ENCODE results near the gene AP3M1. TPM values are rescaled to one million over a fixed set of nuclear protein-coding genes. Genes with fewer than 3 reads are reported as not detected.

The AP3M1 gene
- total and polyA plus RNA-seq, 2 experiments from 2014 or later: 29.1 to 35.6 TPM

GRCh38 chr10:74079028-74079935 is 71.3 kb downstream of the AP3M1 start:
- Histone ChIP-seq H3K9me3 (ENCODE audit: low read depth) (no peaks in the 10 kb centered on the region), H3K27ac (peak overlapping the region; percentile 43), H3K4me3 (peak overlapping the region; percentile 25), H3K9ac (peak overlapping the region; percentile 4; the same call in 1 of the 2 replicates), H3K36me3 (ENCODE audit: low read depth) (peaks cover 46% of the 10 kb centered on the region), H3K27me3 (replicated peaks; ENCODE audit: insufficient read depth) (no peaks in the 10 kb centered on the region), H4K20me1 (ENCODE audit: insufficient read depth) (peaks cover 8% of the 10 kb centered on the region; the same call in 1 of the 2 replicates), H3K9me2 (ENCODE audit: insufficient read depth) (no peaks in the 10 kb centered on the region), H2AFZ (no peak overlapping the region), H3K4me2 (ENCODE audit: unreplicated experiment) (peak overlapping the region; percentile 69), H3K79me2 (ENCODE audit: insufficient read depth) (peaks cover 96% of the 10 kb centered on the region), H3K4me1 (ENCODE audit: insufficient read depth) (peaks cover 50% of the 10 kb centered on the region), H3F3A (ENCODE audit: insufficient read depth) (peaks cover 80% of the 10 kb centered on the region)
- in situ Hi-C loops (cut with MboI): loop anchor here (25.0 kb wide), 1 partner anchor 192 kb away; no protein-coding TSS in a partner anchor
- whole genome bisulfite sequencing, 2 experiments (ENCODE audit: low coverage in 1 of 2, low lambda C conversion rate in 2 of 2, missing lambda C conversion rate in 2 of 2): 43 to 53% methylated on average over 4 of the region's 4 CpGs
- DNase-seq: peak; percentile 45
- TF ChIP-seq EZH2 (IDR thresholded peaks at IDR 0.05; ENCODE audit: insufficient read depth, poor library complexity, severe bottlenecking) (no peak), EZH2phosphoT487 (IDR thresholded peaks at IDR 0.05; ENCODE audit: insufficient read depth, low read depth) (no peak)

- Histone ChIP-seq H3K27me3 (replicated peaks; ENCODE audit: insufficient read depth) (no peaks in the 10 kb centered on the region), H3K4me3 (no peak overlapping the region), H3K4me2 (ENCODE audit: unreplicated experiment) (no peak overlapping the region), H3K79me2 (ENCODE audit: insufficient read depth) (peaks cover 96% of the 10 kb centered on the region), H4K20me1 (ENCODE audit: insufficient read depth) (peaks cover 8% of the 10 kb centered on the region; the same call in 1 of the 2 replicates), H2AFZ (no peak overlapping the region), H3K27ac (peak overlapping the region; percentile 43), H3K9me3 (ENCODE audit: low read depth) (no peaks in the 10 kb centered on the region), H3F3A (ENCODE audit: insufficient read depth) (peaks cover 86% of the 10 kb centered on the region), H3K36me3 (ENCODE audit: low read depth) (peaks cover 51% of the 10 kb centered on the region), H3K4me1 (ENCODE audit: insufficient read depth) (peaks cover 54% of the 10 kb centered on the region), H3K9ac (no peak overlapping the region), H3K9me2 (ENCODE audit: insufficient read depth) (no peaks in the 10 kb centered on the region)
- WGBS, 2 experiments (ENCODE audit: low coverage in 1 of 2, low lambda C conversion rate in 2 of 2, missing lambda C conversion rate in 2 of 2): 0 to 4% methylated on average over 1 of the region's 1 CpG
- no peak for TF ChIP-seq EZH2 (IDR thresholded peaks at IDR 0.05; ENCODE audit: insufficient read depth, poor library complexity, severe bottlenecking)
- TF ChIP-seq EZH2phosphoT487 (IDR thresholded peaks at IDR 0.05; ENCODE audit: insufficient read depth, low read depth): no peak
- DNase-seq: peak; percentile 57
- in situ Hi-C loops (cut with MboI): loop anchor here (25.0 kb wide), 1 partner anchor 191 kb away; no protein-coding TSS in a partner anchor
Observed at GRCh38 chr10:74078037-74078436, 72.6 kb downstream of the AP3M1 start.

GRCh38 chr10:74077416-74077815 is 73.2 kb downstream of the AP3M1 start:
- H2AFZ ChIP-seq: no peak overlapping the region
- 95 to 97% methylated on average over 4 of the region's 4 CpGs for WGBS, 2 experiments (ENCODE audit: low coverage in 1 of 2, low lambda C conversion rate in 2 of 2, missing lambda C conversion rate in 2 of 2)
- H3K27me3 ChIP-seq (replicated peaks; ENCODE audit: insufficient read depth): no peaks in the 10 kb centered on the region
- H3K4me3 ChIP-seq: no peak overlapping the region
- no peaks in the 10 kb centered on the region for H3K9me3 ChIP-seq (ENCODE audit: low read depth)
- in situ Hi-C loops (cut with MboI): loop anchor here (25.0 kb wide), 1 partner anchor 190 kb away; no protein-coding TSS in a partner anchor
- H3K4me1 ChIP-seq (ENCODE audit: insufficient read depth): peaks cover 57% of the 10 kb centered on the region
- no peak overlapping the region for H3K4me2 ChIP-seq (ENCODE audit: unreplicated experiment)
- peaks cover 89% of the 10 kb centered on the region for H3F3A ChIP-seq (ENCODE audit: insufficient read depth)
- H3K36me3 ChIP-seq (ENCODE audit: low read depth): peaks cover 51% of the 10 kb centered on the region
- H3K27ac ChIP-seq: no peak overlapping the region
- peaks cover 95% of the 10 kb centered on the region for H3K79me2 ChIP-seq (ENCODE audit: insufficient read depth)
- DNase-seq: no peak
- H4K20me1 ChIP-seq (ENCODE audit: insufficient read depth): peaks cover 8% of the 10 kb centered on the region; the same call in 1 of the 2 replicates
- H3K9me2 ChIP-seq (ENCODE audit: insufficient read depth): no peaks in the 10 kb centered on the region
- TF ChIP-seq EZH2 (IDR thresholded peaks at IDR 0.05; ENCODE audit: insufficient read depth, poor library complexity, severe bottlenecking) (no peak), EZH2phosphoT487 (IDR thresholded peaks at IDR 0.05; ENCODE audit: insufficient read depth, low read depth) (no peak)
- no peak overlapping the region for H3K9ac ChIP-seq

DNA sequence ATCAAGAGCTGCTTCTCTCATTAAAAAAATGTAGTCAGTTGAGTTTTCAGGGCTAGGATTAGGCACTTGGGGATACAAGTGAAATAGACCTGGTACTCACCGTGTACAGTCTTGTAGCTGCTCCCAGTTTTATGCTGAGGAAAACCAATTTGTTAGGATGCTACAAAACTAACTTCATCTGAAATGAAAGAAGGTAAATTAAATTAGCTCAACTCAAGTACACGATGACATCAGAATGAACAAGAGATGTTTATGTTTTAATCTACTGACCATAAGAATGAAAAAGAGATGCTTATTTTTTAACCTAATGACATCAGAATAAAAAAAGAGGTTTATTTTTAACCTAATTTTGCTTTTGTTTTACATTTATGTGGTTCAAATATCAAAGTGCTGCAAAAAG is 73.7 kb downstream of the AP3M1 start:
- H3K9me2 ChIP-seq (ENCODE audit: insufficient read depth): no peaks in the 10 kb centered on the region

More for the DNA sequence above, 73.7 kb downstream of the AP3M1 start:
- Histone ChIP-seq H3K4me3 (no peak overlapping the region), H3K27ac (no peak overlapping the region), H4K20me1 (ENCODE audit: insufficient read depth) (peaks cover 7% of the 10 kb centered on the region; the same call in 1 of the 2 replicates), H3K36me3 (ENCODE audit: low read depth) (peaks cover 48% of the 10 kb centered on the region), H3K4me1 (ENCODE audit: insufficient read depth) (peaks cover 60% of the 10 kb centered on the region), H2AFZ (no peak overlapping the region), H3F3A (ENCODE audit: insufficient read depth) (peaks cover 84% of the 10 kb centered on the region), H3K27me3 (replicated peaks; ENCODE audit: insufficient read depth) (no peaks in the 10 kb centered on the region), H3K79me2 (ENCODE audit: insufficient read depth) (peaks cover 93% of the 10 kb centered on the region), H3K4me2 (ENCODE audit: unreplicated experiment) (no peak overlapping the region), H3K9me3 (ENCODE audit: low read depth) (no peaks in the 10 kb centered on the region), H3K9ac (no peak overlapping the region)
- in situ Hi-C loops (cut with MboI): loop anchor here (25.0 kb wide), 1 partner anchor 190 kb away; no protein-coding TSS in a partner anchor
- TF ChIP-seq EZH2phosphoT487 (IDR thresholded peaks at IDR 0.05; ENCODE audit: insufficient read depth, low read depth) (no peak), EZH2 (IDR thresholded peaks at IDR 0.05; ENCODE audit: insufficient read depth, poor library complexity, severe bottlenecking) (no peak)
- DNase-seq: no peak
- 86 to 99% methylated on average over 2 of the region's 2 CpGs for WGBS, 2 experiments (ENCODE audit: low coverage in 1 of 2, low lambda C conversion rate in 2 of 2, missing lambda C conversion rate in 2 of 2)

All from GM23248 (cell line).